Measurements from ENCODE around the gene KNDC1.

DNA sequence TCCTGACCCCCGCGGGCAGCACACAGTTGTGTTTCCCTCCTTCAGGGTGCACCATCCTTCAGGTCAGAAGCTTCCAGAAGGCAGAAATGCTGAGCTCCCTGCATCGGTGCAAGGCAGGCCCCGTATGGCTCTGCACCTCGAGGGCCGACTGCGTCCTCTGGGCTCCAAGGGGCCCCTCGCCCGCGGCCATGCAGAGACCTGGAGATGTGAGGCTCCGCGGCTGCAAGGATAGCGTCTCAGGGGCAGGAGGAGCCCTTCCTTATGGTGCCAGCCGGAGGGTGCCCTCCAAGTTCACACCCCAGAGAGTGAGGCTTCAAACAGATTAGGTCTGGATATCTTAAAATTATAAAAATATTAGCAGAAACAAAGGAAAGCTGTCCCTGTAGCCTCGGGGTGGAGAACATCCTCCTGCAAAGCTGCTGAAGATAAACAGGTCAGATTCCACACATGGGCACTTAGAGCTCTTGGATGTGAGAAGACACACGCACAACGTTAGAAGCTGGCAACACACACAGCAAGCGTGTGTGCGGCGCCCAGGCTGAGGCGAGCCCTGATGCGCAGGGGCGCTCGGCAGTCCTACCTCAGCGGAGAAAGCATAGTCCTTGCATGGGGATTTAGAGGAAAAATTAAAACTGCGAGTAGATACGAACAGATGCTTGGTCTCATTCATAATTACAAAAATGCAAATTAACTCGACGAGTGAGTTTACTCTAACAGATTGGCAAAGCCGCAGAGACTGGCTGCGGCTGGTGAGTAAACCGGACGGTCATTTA, 20.4 kb downstream of the KNDC1 start:
- TF ChIP-seq GATA2 (IDR thresholded peaks at IDR 0.05; ENCODE audit: low read depth, low read length) (no peak), GATA3 (IDR thresholded peaks at IDR 0.05; ENCODE audit: low read depth, low read length) (no peak)

Data from SH-SY5Y (cell line).